ENCODE measurements around the gene DAB2IP. TPM values are rescaled to one million over a fixed set of nuclear protein-coding genes. Genes with fewer than 3 reads are reported as not detected.

DAB2IP gene
- total and polyA plus RNA-seq, 4 donors: 2.3 to 13.1 (median 5.4) TPM

DNA sequence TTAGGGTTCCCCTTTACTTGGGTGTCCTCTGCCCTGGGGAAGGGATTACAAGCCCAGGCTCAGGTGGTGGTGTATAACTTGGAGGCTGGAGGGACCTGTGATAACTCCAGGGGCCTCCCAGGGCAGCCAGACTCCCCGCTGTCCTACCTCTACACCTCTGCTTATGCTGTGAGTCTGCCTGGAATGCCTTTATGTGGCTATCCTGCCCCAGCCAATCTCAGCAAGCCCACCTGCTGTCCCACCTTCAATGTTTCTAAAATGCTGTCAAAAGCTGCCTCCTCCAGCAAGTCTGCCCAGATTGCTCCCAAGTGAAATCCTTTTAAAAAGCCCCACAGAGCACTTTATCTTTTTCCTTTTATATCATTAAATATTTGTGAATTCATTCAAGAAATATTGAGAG is 39.3 kb downstream of the DAB2IP start:
- Histone ChIP-seq H3K4me1 (ENCODE audit: control insufficient read depth in 4 of 4, insufficient read depth in 4 of 4, low read length in 3 of 4) (peaks cover 0 to 2% (median 0%) of the 10 kb centered on the region in 4 donors), H3K27ac (ENCODE audit: low read depth in 1 of 2, low read length in 2 of 2) (no peak overlapping the region), H3K9ac (ENCODE audit: low read depth in 1 of 2, low read length in 2 of 2) (no peak overlapping the region), H3K27me3 (ENCODE audit: control insufficient read depth in 4 of 4, insufficient read depth in 4 of 4, low read length in 3 of 4) (no peaks in the 10 kb centered on the region), H3K36me3 (ENCODE audit: control insufficient read depth in 4 of 4, insufficient read depth in 3 of 4, low read depth in 1 of 4, low read length in 3 of 4) (no peaks in the 10 kb centered on the region), H3K4me3 (ENCODE audit: low read depth in 1 of 3, low read length in 3 of 3) (no peak overlapping the region), H3K9me3 (ENCODE audit: control insufficient read depth in 4 of 4, low read length in 3 of 4) (no peaks in the 10 kb centered on the region)
- no peak for DNase-seq (ENCODE audit: low spot score)
- WGBS: 97% methylated on average over 1 of the region's 1 CpG
- TF ChIP-seq FOXA2 (IDR thresholded peaks at IDR 0.05) (no peak), TAF1 (conservative IDR thresholded peaks at IDR 0.05) (no peak), RAD21 (IDR thresholded peaks at IDR 0.05) (no peak), RXRA (IDR thresholded peaks at IDR 0.05) (no peak), FOXA1 (IDR thresholded peaks at IDR 0.05) (no peak), JUND (IDR thresholded peaks at IDR 0.05) (no peak), HNF4A (conservative IDR thresholded peaks at IDR 0.05) (no peak), HNF4G (IDR thresholded peaks at IDR 0.05) (no peak), NR2F2 (IDR thresholded peaks at IDR 0.05) (no peak), EGR1 (IDR thresholded peaks at IDR 0.05; ENCODE audit: low read depth in 2 of 2) (no peak), SP1 (IDR thresholded peaks at IDR 0.05) (no peak), GABPA (IDR thresholded peaks at IDR 0.05 in 1 of 2, conservative IDR thresholded peaks at IDR 0.05 in 1 of 2) (no peak)
- TF ChIP-seq, protein P1, sequence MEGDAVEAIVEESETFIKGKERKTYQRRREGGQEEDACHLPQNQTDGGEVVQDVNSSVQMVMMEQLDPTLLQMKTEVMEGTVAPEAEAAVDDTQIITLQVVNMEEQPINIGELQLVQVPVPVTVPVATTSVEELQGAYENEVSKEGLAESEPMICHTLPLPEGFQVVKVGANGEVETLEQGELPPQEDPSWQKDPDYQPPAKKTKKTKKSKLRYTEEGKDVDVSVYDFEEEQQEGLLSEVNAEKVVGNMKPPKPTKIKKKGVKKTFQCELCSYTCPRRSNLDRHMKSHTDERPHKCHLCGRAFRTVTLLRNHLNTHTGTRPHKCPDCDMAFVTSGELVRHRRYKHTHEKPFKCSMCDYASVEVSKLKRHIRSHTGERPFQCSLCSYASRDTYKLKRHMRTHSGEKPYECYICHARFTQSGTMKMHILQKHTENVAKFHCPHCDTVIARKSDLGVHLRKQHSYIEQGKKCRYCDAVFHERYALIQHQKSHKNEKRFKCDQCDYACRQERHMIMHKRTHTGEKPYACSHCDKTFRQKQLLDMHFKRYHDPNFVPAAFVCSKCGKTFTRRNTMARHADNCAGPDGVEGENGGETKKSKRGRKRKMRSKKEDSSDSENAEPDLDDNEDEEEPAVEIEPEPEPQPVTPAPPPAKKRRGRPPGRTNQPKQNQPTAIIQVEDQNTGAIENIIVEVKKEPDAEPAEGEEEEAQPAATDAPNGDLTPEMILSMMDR (IDR thresholded peaks at IDR 0.05; ENCODE audit: low read depth, low read length, missing input control): no peak
- TF ChIP-seq, protein P2, sequence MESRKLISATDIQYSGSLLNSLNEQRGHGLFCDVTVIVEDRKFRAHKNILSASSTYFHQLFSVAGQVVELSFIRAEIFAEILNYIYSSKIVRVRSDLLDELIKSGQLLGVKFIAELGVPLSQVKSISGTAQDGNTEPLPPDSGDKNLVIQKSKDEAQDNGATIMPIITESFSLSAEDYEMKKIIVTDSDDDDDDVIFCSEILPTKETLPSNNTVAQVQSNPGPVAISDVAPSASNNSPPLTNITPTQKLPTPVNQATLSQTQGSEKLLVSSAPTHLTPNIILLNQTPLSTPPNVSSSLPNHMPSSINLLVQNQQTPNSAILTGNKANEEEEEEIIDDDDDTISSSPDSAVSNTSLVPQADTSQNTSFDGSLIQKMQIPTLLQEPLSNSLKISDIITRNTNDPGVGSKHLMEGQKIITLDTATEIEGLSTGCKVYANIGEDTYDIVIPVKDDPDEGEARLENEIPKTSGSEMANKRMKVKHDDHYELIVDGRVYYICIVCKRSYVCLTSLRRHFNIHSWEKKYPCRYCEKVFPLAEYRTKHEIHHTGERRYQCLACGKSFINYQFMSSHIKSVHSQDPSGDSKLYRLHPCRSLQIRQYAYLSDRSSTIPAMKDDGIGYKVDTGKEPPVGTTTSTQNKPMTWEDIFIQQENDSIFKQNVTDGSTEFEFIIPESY (IDR thresholded peaks at IDR 0.05): no peak
- TF ChIP-seq, protein P3, sequence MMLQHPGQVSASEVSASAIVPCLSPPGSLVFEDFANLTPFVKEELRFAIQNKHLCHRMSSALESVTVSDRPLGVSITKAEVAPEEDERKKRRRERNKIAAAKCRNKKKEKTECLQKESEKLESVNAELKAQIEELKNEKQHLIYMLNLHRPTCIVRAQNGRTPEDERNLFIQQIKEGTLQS (IDR thresholded peaks at IDR 0.05): no peak
- TF ChIP-seq, protein P4, sequence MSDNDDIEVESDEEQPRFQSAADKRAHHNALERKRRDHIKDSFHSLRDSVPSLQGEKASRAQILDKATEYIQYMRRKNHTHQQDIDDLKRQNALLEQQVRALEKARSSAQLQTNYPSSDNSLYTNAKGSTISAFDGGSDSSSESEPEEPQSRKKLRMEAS (IDR thresholded peaks at IDR 0.05): no peak
- TF ChIP-seq, protein P5, sequence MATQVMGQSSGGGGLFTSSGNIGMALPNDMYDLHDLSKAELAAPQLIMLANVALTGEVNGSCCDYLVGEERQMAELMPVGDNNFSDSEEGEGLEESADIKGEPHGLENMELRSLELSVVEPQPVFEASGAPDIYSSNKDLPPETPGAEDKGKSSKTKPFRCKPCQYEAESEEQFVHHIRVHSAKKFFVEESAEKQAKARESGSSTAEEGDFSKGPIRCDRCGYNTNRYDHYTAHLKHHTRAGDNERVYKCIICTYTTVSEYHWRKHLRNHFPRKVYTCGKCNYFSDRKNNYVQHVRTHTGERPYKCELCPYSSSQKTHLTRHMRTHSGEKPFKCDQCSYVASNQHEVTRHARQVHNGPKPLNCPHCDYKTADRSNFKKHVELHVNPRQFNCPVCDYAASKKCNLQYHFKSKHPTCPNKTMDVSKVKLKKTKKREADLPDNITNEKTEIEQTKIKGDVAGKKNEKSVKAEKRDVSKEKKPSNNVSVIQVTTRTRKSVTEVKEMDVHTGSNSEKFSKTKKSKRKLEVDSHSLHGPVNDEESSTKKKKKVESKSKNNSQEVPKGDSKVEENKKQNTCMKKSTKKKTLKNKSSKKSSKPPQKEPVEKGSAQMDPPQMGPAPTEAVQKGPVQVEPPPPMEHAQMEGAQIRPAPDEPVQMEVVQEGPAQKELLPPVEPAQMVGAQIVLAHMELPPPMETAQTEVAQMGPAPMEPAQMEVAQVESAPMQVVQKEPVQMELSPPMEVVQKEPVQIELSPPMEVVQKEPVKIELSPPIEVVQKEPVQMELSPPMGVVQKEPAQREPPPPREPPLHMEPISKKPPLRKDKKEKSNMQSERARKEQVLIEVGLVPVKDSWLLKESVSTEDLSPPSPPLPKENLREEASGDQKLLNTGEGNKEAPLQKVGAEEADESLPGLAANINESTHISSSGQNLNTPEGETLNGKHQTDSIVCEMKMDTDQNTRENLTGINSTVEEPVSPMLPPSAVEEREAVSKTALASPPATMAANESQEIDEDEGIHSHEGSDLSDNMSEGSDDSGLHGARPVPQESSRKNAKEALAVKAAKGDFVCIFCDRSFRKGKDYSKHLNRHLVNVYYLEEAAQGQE (IDR thresholded peaks at IDR 0.05): no peak

Measured in liver (tissue), 9 donors.